Right lobe of liver (tissue), 4 donors: ENCODE data around the gene SULF2.

Source experiments
- CTCF ChIP-seq, 4 donors: fragments of 200-600 bp in 3 of 4; fragments of 450-650 bp in 1 of 4; IDR thresholded peaks; one replicate each; pipeline versions ENCODE4 v1.5.1 to v1.8.0; 2016 to 2022; ENCODE audit warnings: antibody characterized with exemption in 4 of 4, mild to moderate bottlenecking in 2 of 4
- POLR2A ChIP-seq: fragments of 450-650 bp; IDR thresholded peaks from one replicate; pipeline ENCODE4 v1.6.1; 2017; ENCODE audit warnings: antibody characterized with exemption, mild to moderate bottlenecking
- donor health status: DM: no; HTN: no; CAD: no.
- donor health status: DM: no; HTN: no; CAD: no.
- donor health status: DM: no; HTN: yes; CAD: no.

GRCh38 chr20:47780720-47781389 is 4.4 kb downstream of the SULF2 start:
- TF ChIP-seq CTCF (IDR thresholded peaks at IDR 0.05) (no peak), POLR2A (no peak)
